Choroid plexus epithelial cell (primary cell): ENCODE data around the gene IL11.

ENCODE experiments used
- DNase-seq: peaks from one replicate; pipeline ENCODE4 v3.0.0-alpha.2; 2010; ENCODE audit warnings: low read depth
- H3K4me3 ChIP-seq: 2 replicates; pipeline ENCODE4 v1.5.1; 2011; ENCODE audit warnings: low read depth, mild to moderate bottlenecking, control low read depth, low read length, moderate library complexity
- CTCF ChIP-seq: conservative IDR thresholded peaks from 2 replicates; pipeline ENCODE4 v1.5.1; 2011; ENCODE audit warnings: low read depth, mild to moderate bottlenecking, control low read depth, inconsistent platforms, low read length, moderate library complexity

The IL11 gene

GRCh38 chr19:55368701-55369563 lies 1.3 kb downstream of the IL11 start:
- no peak for TF ChIP-seq CTCF
- DNase-seq, result no peak

GRCh38 chr19:55368106-55368505 lies 2.2 kb downstream of the IL11 start:
- DNase-seq, result no peak
- no peak for TF ChIP-seq CTCF
- no peak overlapping the region for H3K4me3 ChIP-seq

More at GRCh38 chr19:55368701-55369563, 1.3 kb downstream of the IL11 start:
- H3K4me3 ChIP-seq, result peak overlapping the region; percentile 55

GRCh38 chr19:55366790-55367189 lies 3.5 kb downstream of the IL11 start:
- no peak overlapping the region for H3K4me3 ChIP-seq
- DNase-seq, result no peak
- TF ChIP-seq CTCF, result no peak

GRCh38 chr19:55365964-55366363 lies 4.3 kb downstream of the IL11 start:
- DNase-seq, result no peak
- TF ChIP-seq CTCF, result no peak
- no peak overlapping the region for H3K4me3 ChIP-seq

- no peak for TF ChIP-seq CTCF
- DNase-seq, result no peak
- no peak overlapping the region for H3K4me3 ChIP-seq
Observed at GRCh38 chr19:55365245-55365644, 5.0 kb downstream of the IL11 start.

- TF ChIP-seq CTCF, result no peak
- H3K4me3 ChIP-seq, result no peak within 1 kb of the TSS
- no peak for DNase-seq
Observed at GRCh38 chr19:55362990-55363716, 7.1 kb downstream of the IL11 start, which contains the start of gene GARIN5B. Gene GARIN5B, minus strand, starts transcription at chr19:55363260. Its CDS starts 194 bp downstream, at chr19:55363066.
